Measurements from ENCODE around the gene GALNT2. TPM values are rescaled to one million over a fixed set of nuclear protein-coding genes. Genes with fewer than 3 reads are reported as not detected.

GALNT2 gene
- 77.5 and 95.7 TPM in 2 replicates for total RNA-seq

GRCh38 chr1:230066466-230067404 is at the start of gene GALNT2:
Gene GALNT2 (plus strand): TSS chr1:230067238. CDS start chr1:230067281, 43 bp downstream.

All from airway epithelial cell (primary cell).